CD4-positive, alpha-beta T cell treated with Interleukin-17A for 4 hours (primary cell): ENCODE results near the gene ZNF519.

ENCODE experiments used
- DNase-seq: peaks from one replicate; pipeline ENCODE4 v3.0.0-alpha.2; 2020; ENCODE audit warnings: mixed read lengths

The ZNF519 gene

GRCh38 chr18:14092625-14093306, 39.5 kb downstream of the ZNF519 start:
- DNase-seq = no peak

GRCh38 chr18:14089781-14090180, 42.5 kb downstream of the ZNF519 start:
- no peak for DNase-seq

GRCh38 chr18:14089191-14089590, 43.0 kb downstream of the ZNF519 start:
- no peak for DNase-seq

GRCh38 chr18:14086458-14087231, 45.6 kb downstream of the ZNF519 start:
- no peak for DNase-seq

GRCh38 chr18:14085770-14086457, 46.3 kb downstream of the ZNF519 start:
- DNase-seq = no peak

- DNase-seq = no peak
These were observed 57.0 kb downstream of the ZNF519 start for GRCh38 chr18:14075196-14075595.

GRCh38 chr18:14074187-14074586, 58.0 kb downstream of the ZNF519 start:
- no peak for DNase-seq

- no peak for DNase-seq
These were observed 78.6 kb downstream of the ZNF519 start for GRCh38 chr18:14053661-14054060.
